GM21825 (cell line): ENCODE results near the gene BCAS1.
"Not testable (repeated sequence)": the region's sequence is repeated elsewhere in the genome, so short reads cannot be mapped to it uniquely, and the experiment has no call there.

Source experiments
- ATAC-seq: cut with Tn5 transposase; IDR thresholded peaks from one replicate; pipeline ENCODE4 v1.9.1; 2021; ENCODE audit warnings: mild to moderate bottlenecking, moderate library complexity; ENCODE audit not compliant: unreplicated experiment

Gene BCAS1

DNA sequence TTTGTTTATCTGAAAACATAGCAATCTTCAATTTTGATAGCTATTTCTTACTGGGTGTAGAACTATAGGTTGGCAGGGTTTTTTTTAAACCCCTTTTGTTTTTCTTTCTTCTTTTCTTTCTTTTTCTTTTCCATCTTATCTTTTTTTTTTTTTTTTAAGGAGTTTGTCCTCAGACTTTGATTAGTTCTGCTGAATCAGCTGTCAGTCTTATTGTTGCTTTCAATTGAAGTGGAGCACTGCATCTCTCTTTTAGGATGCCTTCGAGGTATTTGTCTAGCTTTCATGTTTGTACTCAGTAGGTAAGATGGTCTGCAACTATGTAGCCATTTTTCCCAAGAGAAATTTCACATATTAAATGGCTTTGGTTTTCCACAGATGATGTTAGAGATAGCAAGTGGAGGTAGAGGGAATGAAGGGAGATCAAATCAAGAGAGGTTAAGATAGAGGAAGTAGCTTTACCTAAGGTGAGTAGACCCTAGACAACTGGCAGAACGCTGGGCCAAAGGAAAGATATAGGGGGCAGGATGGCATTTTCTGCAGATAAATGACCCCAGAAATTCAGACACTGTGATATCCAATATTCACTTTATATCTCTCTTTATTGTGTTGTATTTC, 137.1 kb downstream of the BCAS1 start:
- no peak for ATAC-seq

DNA sequence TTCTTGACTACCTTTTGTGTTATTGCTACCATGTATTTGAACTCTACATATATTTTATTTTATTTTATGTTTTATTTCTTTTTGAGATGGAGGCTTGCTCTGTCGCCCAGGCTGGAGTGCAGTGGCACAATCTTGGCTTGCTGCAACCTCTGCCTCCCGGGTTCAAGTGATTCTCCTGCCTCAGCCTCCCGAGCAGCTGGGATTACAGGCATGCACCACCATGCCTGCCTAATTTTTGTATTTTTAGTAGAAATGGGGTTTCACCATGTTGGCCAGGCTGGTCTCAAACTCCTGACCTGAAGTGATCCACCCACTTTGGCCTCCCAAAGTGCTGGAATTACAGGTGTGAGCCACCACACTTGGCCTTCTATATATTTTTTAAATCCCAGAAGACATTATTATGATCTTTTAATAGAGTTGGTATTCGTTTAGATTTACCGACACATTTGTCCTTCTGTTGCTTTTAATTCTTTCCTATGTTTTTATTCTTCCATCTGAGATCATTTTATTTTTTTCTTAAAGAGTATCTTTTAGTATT, 137.7 kb downstream of the BCAS1 start:
- not testable (repeated sequence) for ATAC-seq

DNA sequence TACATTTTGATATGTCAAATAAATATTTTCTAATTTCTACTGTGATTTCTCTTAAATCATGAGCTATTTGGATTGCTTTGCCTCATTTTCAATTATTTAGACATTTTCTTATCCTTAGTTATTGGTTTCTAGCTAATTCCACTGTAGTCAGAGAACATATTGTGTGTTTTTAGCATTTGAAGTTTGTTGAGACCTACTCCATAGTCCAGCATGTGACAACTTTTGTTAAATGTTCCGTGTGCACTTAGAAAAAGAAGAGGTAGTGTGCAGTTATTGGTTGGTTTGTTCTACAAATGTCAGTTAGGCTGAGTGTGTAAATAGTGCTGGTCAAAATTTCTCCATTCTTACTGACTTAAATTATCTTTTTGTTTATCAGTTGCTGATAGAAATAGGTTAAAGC, 138.8 kb downstream of the BCAS1 start:
- no peak for ATAC-seq

- no peak for ATAC-seq
Measured at GRCh38 chr20:53930651-53931504, 139.5 kb downstream of the BCAS1 start.

- peak; percentile 59 for ATAC-seq
Measured at GRCh38 chr20:53929974-53930650, 140.3 kb downstream of the BCAS1 start.

DNA sequence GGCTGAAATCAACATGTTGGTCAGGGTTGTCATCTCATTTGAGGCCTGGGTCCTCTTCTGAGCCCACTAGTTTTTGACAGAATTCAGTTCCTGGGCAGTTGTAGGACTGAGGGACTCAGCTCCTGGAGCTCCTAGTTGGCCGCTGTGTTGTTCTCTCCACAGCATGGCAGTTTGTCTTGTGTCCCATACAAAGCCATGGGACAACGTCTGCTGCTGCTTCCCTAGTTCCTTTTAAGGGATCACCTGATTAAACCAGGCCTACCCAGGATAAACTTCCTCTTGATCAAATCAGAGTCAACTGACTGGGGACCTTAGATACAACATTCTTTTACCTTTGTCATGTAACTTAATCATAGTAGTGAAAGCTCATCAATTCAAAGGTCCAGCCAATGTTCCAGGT, 141.0 kb downstream of the BCAS1 start:
- ATAC-seq: no peak

DNA sequence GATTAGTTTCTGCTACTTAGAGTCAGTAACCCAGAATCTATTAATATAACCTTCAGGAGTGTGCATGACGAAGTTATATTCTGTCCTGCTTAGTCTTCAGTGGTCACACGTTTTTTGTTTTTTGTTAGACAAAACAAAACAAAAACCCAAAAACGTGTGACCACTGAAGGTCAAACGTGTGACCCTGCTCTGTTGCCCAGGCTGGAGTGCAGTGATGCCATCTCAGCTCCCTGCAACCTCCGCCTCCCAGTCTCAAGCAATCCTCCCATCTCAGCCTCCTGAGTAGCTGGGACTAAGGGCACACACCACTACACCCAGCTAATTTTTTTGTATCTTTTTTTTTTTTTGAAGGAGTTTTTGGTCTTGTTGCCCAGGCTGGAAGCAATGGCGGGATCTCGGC, 142.4 kb downstream of the BCAS1 start:
- ATAC-seq: no peak

DNA sequence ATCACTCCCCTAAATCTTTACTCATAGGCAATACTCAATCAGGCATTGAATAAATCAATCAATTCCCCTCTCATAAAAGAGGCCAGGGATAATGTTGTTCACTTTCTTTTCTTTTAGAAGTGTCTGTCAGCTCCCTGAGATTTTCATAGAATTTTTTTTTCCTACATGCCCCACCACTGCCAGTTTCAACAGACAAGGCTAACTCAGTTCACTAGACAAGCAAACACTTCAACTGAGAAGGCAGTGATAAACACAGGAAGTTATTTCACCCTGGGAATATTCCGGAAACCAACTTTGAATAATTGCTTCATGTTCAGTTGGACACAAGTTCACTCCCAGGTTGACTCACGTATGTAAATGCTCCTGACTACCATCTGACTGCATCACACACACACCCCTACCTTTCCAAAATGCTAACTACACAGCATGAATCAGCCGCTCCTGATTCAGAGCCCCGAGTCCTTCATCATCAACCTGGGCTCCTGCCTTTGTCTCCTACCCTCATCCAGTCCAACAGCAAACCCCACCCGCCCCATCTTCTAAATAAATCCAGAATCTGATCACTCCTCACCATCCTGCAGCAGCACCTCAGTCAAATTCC, 143.9 kb downstream of the BCAS1 start:
- peak; percentile 64 for ATAC-seq

DNA sequence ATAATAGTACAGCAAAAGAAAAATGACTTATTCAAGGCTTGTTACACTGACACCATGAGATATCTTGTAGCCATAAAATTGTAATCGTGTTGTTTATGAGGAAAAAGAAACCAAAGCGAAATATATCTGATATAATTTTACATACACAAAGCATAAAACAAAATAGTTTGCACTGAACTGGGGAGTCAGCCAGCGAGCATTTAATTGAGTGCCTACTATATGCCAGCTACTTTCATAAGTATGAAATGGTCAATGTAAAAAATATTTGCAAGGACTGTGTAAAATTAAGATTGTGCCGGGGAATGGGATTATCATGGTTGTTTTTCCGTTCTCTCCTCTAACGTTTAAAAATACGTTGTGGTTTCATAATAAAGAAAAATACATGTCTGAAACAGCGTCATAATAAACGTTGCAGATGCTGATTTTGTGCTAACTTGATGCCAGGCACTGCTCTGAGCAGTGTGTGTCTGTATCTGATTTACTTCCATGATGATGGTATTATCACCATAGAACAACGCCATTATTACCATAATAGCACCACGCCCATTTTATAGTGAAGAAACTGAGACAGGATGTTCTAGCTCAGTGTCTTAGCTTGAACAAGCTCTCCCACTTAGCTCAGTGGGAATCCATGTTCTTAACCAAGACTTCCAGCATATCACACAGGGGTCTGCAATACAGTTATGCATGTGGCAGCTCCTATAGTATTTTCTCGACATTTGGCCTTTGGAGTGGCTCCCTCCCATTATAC, 144.6 kb downstream of the BCAS1 start:
- ATAC-seq: no peak

GRCh38 chr20:53923566-53924369, 146.6 kb downstream of the BCAS1 start:
- no peak for ATAC-seq

GRCh38 chr20:53922901-53923314, 147.5 kb downstream of the BCAS1 start:
- ATAC-seq: peak; percentile 47

DNA sequence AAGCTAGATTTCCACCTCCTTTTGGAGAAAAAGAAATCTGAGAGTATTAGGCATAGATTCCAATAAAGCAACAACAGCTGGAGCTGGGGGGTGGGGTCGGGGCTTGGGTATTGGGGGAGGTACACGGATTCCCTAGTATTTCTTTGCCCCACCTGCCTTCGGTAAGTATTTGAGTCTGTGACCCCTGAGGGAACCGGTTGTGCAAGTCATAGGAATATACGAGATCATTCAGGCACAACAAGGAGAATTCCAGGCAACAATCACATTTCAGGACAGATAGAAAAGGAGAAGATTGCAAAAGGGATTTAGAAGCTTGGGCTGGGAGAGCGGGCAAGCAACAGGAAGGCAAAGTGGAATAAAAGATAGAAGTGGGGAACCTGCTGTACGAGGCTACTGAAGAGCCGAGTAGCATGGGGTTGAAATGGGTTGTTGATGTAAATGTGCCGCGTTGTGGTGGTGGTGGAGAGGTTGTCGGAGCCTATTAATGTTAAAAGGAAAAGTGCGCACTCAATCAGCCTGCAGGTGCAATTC, 148.9 kb downstream of the BCAS1 start:
- no peak for ATAC-seq

GRCh38 chr20:53920647-53921245, 149.6 kb downstream of the BCAS1 start:
- no peak for ATAC-seq

GRCh38 chr20:53919886-53920285, 150.5 kb downstream of the BCAS1 start:
- no peak for ATAC-seq

DNA sequence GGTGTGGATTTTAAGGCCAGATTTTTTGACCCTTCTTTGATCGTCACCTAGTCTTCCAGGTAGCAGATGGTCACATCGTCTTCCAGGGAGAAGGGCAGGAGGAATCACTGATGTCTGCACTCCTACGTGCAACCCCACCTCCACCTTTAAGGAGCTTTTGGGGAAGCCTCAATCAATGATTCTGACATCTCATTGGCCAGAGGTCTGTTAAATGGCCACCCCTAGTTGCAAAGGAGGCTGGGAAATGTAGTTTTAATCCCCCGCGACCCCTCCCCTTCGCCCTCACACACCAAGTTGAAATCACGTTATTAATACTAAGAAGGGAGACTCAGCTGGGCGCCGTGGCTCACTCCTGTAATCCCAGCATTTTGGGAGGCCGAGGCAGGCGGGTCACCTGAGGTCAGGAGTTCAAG, 151.4 kb downstream of the BCAS1 start:
- no peak for ATAC-seq

DNA sequence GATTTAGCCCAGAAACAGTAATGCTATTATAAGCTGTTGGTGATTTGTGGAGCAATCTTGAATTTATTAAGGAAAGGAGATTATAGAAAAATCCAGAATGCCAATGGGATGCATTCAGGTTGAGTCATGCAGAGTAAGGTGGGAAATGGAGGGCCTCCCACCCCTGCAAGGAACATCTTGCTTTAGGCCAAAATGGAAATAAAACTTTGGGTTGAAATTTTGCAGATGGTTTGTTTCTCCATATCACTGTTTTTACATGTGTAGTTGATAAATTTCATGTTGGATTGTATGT, 152.4 kb downstream of the BCAS1 start:
- ATAC-seq: no peak

DNA sequence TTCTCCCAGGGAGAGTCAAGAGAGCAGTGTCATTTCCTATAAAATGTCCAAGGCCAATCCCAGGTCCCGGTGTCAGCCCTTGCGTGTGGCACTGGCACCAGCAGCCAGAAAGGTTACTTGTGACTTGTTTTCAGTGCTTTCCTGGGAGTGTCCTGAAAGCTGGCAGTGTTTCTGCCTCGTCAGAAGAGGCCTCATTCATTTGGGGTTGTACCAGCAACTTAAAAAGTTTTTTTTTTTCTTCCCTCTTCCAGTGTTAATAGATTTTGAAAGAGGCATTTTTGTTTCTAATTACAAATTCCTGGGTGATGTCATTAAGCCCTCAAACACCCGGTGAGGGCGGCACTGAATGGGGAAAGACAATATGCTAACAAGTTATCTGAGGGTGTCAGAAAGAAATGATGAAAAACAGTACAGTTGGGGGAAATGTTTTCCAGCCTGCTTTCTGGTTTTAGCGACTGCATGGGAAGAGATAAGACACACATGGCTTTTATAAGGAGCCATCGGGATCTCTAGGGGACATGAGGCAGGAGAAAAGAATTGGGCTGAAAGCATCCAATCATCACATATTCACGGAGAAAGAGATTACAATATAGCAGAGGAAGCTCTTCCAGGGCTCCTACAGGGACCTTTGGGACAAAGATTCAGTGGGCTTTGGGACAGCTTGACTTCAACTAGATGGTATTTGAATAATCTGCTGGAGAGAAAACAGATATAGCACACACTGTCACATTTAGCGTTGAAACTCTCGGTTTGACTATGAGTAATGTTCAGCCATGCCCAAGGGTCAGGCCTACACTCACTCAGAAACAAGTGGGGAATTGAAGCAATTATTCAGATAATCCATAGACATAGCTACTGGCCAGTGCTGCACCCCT, 153.0 kb downstream of the BCAS1 start:
- ATAC-seq: peak; percentile 60

DNA sequence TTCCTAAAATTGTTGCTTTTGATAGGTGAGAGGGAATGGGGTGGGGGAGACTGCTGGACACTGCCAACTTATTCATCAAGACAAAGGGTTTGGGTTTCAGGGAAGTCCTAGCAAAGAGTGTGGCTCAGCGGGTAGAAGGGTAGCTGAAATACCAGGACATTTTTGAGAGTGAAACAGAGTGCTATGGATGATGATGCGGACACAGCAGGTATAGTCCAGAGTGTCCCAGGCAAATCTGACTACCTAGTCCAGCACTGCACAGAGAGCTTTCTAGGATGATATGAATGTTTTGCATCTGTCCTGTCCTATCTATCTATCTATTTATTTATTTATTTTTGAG, 154.3 kb downstream of the BCAS1 start:
- ATAC-seq: no peak
